Transverse colon (tissue), 4 donors: ENCODE data around the gene TRMO. TPM values are rescaled to one million over a fixed set of nuclear protein-coding genes. Genes with fewer than 3 reads are reported as not detected.
A peak's percentile ranks its signal among the peaks of the same experiment; 100 is the strongest.

Source experiments
- DNase-seq: peaks from one replicate; pipeline ENCODE4 v3.0.0-alpha.2; 2019
- H3K27ac ChIP-seq, 4 donors: fragments of 200-600 bp; sonication (generic); 2 replicates each; pipeline ENCODE4 v1.5.1; 2016 to 2018; ENCODE audit warnings: inconsistent platforms in 4 of 4
- H3K27me3 ChIP-seq: fragments of 200-600 bp; sonication (generic); 2 replicates; pipeline ENCODE4 v1.5.1; 2017; ENCODE audit warnings: inconsistent platforms
- H3K36me3 ChIP-seq, 4 donors: fragments of 200-600 bp; sonication (generic); 2 replicates each; pipeline ENCODE4 v1.5.1; 2017 to 2019; ENCODE audit warnings: inconsistent platforms in 4 of 4
- H3K4me1 ChIP-seq, 4 donors: fragments of 200-600 bp; sonication (generic); 2 replicates each; pipeline ENCODE4 v1.5.1; 2017 to 2020; ENCODE audit warnings: inconsistent platforms in 4 of 4
- H3K4me3 ChIP-seq, 4 donors: fragments of 200-600 bp; sonication (generic); 1 replicate in 1 of 4; 2 replicates in 3 of 4; pipeline versions ENCODE4 v1.5.1 to v1.6.1; 2017 to 2019; ENCODE audit warnings: inconsistent platforms in 4 of 4
- H3K9me3 ChIP-seq, 2 donors: fragments of 200-600 bp; sonication (generic); 2 replicates each; pipeline ENCODE4 v1.5.1; 2017 to 2019; ENCODE audit warnings: inconsistent platforms in 2 of 2
- EP300 ChIP-seq: sonication (generic); formaldehyde crosslinking; IDR thresholded peaks from one replicate; pipeline ENCODE4 v1.6.1; 2017; ENCODE audit warnings: antibody characterized with exemption, low read depth
- POLR2A ChIP-seq: fragments of 450-650 bp; IDR thresholded peaks from one replicate; pipeline ENCODE4 v1.6.1; 2016; ENCODE audit warnings: antibody characterized with exemption, mild to moderate bottlenecking, moderate library complexity
- POLR2AphosphoS5 ChIP-seq, 3 donors: sonication (generic); formaldehyde crosslinking; IDR thresholded peaks; one replicate each; pipeline ENCODE4 v1.6.1; 2016; ENCODE audit warnings: antibody characterized with exemption in 3 of 3
- WGBS, 2 donors: methylation state at CpG; one replicate each; pipeline ENCODE4 v1.1.5; 2018; ENCODE audit warnings: low coverage in 1 of 2; 5-methylcytosine and 5-hydroxymethylcytosine counted together
- in situ Hi-C, 4 donors: fragments of 200-750 bp; cut with MboI; loops; one replicate each; pipeline versions ENCODE4 v1.15.0 to v1.15.1; 2017; ENCODE audit warnings: low sequenced_read_pairs in 3 of 4, low pct_ligation_motif_present in 1 of 4, low pct_unique_long_range_greater_than_20kb in 1 of 4
- intact Hi-C: fragments of 100-400 bp; cut with DNase I; formaldehyde crosslinking; loops from one replicate; pipeline ENCODE4 v1.15.1; 2023; ENCODE audit warnings: low total_unique reads
- total RNA-seq, 4 donors: library from RNA; depleted of rRNA; stranded (reverse); fragments of >200 nt; gene quantifications; one replicate each; pipeline ENCODE4 v1.1.0, GENCODE V29; 2016
- TF ChIP-seq, protein P1 (sequence below), 5 experiments: fragments of 200-600 bp in 3 of 5; fragments of 450-650 bp in 2 of 5; sonication (generic) in 3 of 5; IDR thresholded peaks; 1 replicate in 2 of 5; 2 replicates in 3 of 5; pipeline ENCODE4 v1.5.1; 2016 to 2017; ENCODE audit warnings: antibody characterized with exemption in 5 of 5, inconsistent platforms in 3 of 5, mild to moderate bottlenecking in 2 of 5, moderate library complexity in 1 of 5

The TRMO gene
- total RNA-seq, 4 donors from 2014 or later: 25.6 to 37.8 (median 31.1) TPM

DNA sequence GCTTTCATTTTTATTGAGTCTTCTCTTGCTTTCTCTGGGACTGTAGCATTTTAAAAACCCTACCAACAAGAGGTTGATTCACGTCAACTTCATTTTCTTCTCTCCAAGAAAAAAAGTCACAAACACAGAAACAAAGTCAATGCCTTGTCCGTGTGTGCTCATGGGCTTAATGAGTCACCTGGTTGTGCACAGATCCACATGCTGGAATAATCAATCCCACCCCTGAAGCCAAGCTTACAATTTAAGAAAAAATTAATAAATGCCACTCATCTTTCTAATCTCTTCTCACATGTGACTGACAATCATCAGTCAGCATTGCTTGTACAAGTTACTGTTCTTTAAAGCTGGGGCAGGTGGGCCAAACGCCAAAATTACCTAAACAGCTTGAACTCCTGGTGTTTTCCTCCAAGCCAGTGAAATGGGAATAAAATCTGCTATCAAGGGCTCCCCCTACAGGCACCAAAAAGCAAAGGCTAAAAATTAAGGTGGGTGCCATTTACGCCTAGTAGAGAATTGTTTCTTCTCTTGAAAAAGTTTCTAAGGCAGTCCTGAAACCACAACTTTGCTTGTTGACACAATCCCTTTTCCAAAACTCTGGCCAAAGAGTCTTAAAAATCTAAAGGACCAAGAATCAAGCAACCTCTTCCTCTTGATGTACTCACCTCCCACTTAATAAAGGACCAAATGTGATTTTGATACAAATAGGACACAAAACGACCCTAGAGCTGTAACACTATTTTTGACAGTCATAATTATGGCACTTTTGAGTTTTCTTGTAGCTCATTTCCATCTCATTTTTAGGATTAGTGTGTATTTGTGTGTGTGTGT lies 21.3 kb downstream of the TRMO start:
- intact Hi-C loops: loop anchor here (2.0 kb wide), 1 partner anchor 190 kb away; no protein-coding TSS in a partner anchor
- no peak overlapping the region for H3K27ac ChIP-seq
- peaks cover 0 to 12% (median 2%) of the 10 kb centered on the region in 4 donors for H3K36me3 ChIP-seq
- H3K27me3 ChIP-seq: no peaks in the 10 kb centered on the region
- H3K4me1 ChIP-seq: peaks cover 0 to 6% (median 0%) of the 10 kb centered on the region in 4 donors
- no peaks in the 10 kb centered on the region for H3K9me3 ChIP-seq
- WGBS, 2 donors: 32 to 41% methylated on average over 4 to 5 of the region's 5 CpGs
- no peak overlapping the region for H3K4me3 ChIP-seq
- in situ Hi-C loops: loop anchor here (5.0 to 25.0 kb wide), 3 partner anchors 136 to 361 kb away; partner anchors contain the start of gene TBC1D2 (in 2 of the 4)
- TF ChIP-seq POLR2AphosphoS5 (IDR thresholded peaks at IDR 0.05): no peak
- TF ChIP-seq, protein P1, sequence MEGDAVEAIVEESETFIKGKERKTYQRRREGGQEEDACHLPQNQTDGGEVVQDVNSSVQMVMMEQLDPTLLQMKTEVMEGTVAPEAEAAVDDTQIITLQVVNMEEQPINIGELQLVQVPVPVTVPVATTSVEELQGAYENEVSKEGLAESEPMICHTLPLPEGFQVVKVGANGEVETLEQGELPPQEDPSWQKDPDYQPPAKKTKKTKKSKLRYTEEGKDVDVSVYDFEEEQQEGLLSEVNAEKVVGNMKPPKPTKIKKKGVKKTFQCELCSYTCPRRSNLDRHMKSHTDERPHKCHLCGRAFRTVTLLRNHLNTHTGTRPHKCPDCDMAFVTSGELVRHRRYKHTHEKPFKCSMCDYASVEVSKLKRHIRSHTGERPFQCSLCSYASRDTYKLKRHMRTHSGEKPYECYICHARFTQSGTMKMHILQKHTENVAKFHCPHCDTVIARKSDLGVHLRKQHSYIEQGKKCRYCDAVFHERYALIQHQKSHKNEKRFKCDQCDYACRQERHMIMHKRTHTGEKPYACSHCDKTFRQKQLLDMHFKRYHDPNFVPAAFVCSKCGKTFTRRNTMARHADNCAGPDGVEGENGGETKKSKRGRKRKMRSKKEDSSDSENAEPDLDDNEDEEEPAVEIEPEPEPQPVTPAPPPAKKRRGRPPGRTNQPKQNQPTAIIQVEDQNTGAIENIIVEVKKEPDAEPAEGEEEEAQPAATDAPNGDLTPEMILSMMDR (IDR thresholded peaks at IDR 0.05): peak; percentile 67 to 76 (median 72)
- no peak for DNase-seq

DNA sequence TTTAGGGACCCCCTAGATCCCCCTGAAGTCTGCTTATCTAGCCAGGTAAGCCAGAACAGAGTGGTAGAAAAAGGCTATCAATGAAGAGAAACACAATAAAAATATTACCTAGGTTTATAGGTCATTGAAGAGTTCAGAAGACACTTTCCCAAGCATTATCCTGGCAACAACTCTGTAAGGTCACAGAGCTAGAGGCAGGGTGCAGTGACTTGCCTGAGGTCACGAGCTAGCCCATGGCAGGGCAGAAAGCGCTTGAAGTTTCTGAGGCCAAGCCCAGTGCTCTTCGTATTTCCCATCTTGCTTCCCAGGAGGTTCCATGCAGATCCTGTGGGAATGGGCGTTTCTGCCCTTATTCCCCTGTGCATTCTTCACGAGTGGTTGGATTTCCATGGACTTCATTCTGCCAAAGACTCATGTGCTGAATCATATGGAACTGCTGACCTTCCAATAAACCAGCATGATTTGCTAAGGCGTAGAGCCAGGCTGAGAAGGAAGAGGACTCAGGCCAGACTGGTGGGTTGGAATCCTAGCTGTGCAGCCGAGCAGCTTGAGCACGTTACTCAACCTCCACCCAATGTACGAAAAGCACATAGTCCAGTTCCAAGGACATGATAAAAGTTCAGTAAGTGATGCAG lies 22.1 kb downstream of the TRMO start:
- H3K27ac ChIP-seq: no peak overlapping the region
- no peak overlapping the region for H3K4me3 ChIP-seq
- no peaks in the 10 kb centered on the region for H3K4me1 ChIP-seq
- intact Hi-C loops (loop anchor here (2.0 kb wide), 1 partner anchor 189 kb away; no protein-coding TSS in a partner anchor), in situ Hi-C loops (loop anchor here (5.0 to 25.0 kb wide), 3 partner anchors 137 to 362 kb away; partner anchors contain the start of gene TBC1D2 (in 2 of the 4))
- DNase-seq: no peak
- H3K9me3 ChIP-seq: no peaks in the 10 kb centered on the region
- 84 to 96% methylated on average over 5 to 9 of the region's 9 CpGs for WGBS, 2 donors
- TF ChIP-seq EP300: no peak
- TF ChIP-seq POLR2A: no peak
- TF ChIP-seq POLR2AphosphoS5 (IDR thresholded peaks at IDR 0.05): no peak
- TF ChIP-seq, protein P1 (IDR thresholded peaks at IDR 0.05): no peak
- H3K27me3 ChIP-seq: no peaks in the 10 kb centered on the region
- H3K36me3 ChIP-seq: peaks cover 0 to 12% (median 2%) of the 10 kb centered on the region in 4 donors

DNA sequence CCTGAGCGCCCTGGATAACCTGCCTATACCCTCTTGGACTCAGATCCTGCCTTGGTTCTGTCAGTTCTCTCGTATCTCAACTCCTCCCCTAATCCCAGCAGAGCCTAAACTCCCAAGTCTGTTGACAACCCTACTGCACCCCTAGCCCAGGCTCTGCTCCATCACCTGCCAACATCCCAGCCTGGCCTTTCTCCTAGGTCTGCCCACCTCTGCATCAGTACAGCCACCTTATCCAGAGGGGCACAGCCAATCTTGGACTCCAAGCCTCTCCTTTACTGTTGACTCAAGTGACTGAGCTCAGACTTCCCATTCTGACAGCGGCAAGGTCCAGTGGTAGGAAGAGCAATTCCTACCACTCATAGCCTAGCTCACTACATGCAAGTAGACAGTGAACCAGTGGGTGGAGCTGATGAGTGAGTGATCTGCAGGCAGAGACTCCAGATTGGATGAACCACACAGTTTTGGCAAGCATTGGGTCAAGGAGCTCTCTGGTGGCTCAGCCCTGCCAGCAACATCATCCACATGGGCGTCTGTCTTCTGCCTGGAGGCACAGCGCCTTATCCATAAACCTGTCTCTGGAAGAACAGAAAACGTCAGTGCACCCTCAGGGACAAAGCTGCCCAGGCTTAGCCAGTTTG lies 26.5 kb downstream of the TRMO start:
- H3K4me3 ChIP-seq: no peak overlapping the region
- no peak for TF ChIP-seq POLR2AphosphoS5 (IDR thresholded peaks at IDR 0.05)
- TF ChIP-seq EP300: no peak
- TF ChIP-seq POLR2A: no peak
- TF ChIP-seq, protein P1 (IDR thresholded peaks at IDR 0.05): no peak
- intact Hi-C loops (no loop called here), in situ Hi-C loops (loop anchor here in 2 of 4 donors (5.0 to 10.0 kb wide), 2 partner anchors 181 to 184 kb away; no protein-coding TSS in a partner anchor)
- no peak overlapping the region for H3K27ac ChIP-seq
- H3K27me3 ChIP-seq: no peaks in the 10 kb centered on the region
- H3K9me3 ChIP-seq: peaks cover 0 to 5% of the 10 kb centered on the region in 2 donors
- 83 to 89% methylated on average over 3 to 6 of the region's 6 CpGs for WGBS, 2 donors
- no peak for DNase-seq
- H3K4me1 ChIP-seq: no peaks in the 10 kb centered on the region
- H3K36me3 ChIP-seq: no peaks in the 10 kb centered on the region

DNA sequence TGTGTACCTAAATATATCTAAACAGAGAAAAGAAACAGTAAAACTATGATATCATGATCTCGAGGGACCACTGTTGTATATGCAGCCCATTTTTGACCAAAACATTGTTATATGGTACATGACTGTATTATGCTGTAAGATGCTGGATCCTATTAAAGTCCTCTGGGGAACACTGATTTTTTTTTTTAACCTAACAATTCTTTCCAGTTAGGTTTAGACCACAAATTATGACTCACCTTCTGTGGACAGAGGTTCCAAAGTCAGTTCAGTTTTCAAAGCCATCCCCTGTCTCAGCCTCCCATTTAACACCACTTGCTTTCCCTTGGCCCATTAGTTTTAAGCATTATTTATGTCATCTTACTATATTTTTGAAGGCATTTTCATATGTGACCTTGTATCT lies 27.1 kb downstream of the TRMO start:
- H3K9me3 ChIP-seq: peaks cover 0 to 5% of the 10 kb centered on the region in 2 donors
- TF ChIP-seq POLR2AphosphoS5 (IDR thresholded peaks at IDR 0.05) (no peak), POLR2A (no peak), EP300 (no peak)
- TF ChIP-seq, protein P1 (IDR thresholded peaks at IDR 0.05): no peak
- DNase-seq: no peak
- H3K4me3 ChIP-seq: no peak overlapping the region
- intact Hi-C loops: no loop called here
- in situ Hi-C loops: loop anchor here in 2 of 4 donors (5.0 to 10.0 kb wide), 2 partner anchors 180 to 183 kb away; no protein-coding TSS in a partner anchor
- 81 to 89% methylated on average over 1 of the region's 1 CpG for WGBS, 2 donors
- H3K27me3 ChIP-seq: no peaks in the 10 kb centered on the region
- H3K4me1 ChIP-seq: no peaks in the 10 kb centered on the region
- no peak overlapping the region for H3K27ac ChIP-seq
- no peaks in the 10 kb centered on the region for H3K36me3 ChIP-seq
